DOHH2 (cell line): ENCODE measurements around the gene AURKB.

Source experiments
- EZH2phosphoT487 ChIP-seq: fragments of 200-600 bp; sonication (generic); IDR thresholded peaks from 2 replicates; pipeline ENCODE4 v1.6.1; 2017; ENCODE audit warnings: borderline replicate concordance, mild to moderate bottlenecking, antibody characterized with exemption, low read length, moderate library complexity, mixed read lengths
- TF ChIP-seq, protein P1 (sequence below): fragments of 200-600 bp; sonication (generic); IDR thresholded peaks from one replicate; pipeline ENCODE4 v1.5.1; 2014; ENCODE audit warnings: antibody characterized with exemption, mild to moderate bottlenecking, low read depth, low read length; ENCODE audit not compliant: poor library complexity, severe bottlenecking

DNA sequence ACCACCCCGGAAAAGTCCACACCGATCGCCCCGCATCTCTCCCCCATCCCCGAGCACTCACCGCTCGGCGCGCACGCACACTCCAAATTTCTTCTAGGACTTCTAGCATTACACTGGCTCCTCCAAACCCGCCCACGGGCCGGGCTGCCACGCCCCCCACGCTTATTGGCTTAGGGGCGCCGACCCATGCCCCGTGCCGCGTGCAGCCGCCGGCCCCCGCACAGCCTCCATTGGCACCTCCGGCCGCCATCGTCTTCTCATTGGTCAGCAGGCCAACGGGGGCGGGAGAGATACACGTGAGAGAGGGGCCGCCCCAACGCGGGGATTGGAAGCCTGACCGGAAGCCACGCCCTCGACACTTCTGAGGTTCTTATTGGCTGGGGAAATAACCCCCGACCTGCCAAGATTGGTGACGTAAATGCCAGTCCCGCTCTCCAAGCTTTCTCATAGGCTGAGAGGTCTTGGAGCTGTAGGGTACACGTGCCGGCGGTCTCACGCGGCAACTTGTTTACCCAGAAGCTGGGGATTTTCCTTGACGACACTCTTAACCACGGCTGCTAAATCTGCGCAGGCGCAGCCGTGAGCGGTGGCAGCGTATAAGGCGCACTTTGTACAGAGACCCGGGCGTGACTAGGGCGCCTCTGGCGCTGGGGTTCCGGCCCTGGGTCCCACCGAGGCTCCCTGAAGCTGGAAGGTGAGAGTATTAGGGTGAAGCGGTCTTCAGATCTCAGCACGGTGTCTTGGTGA, 54.0 kb downstream of the AURKB start:
- TF ChIP-seq, protein P1, sequence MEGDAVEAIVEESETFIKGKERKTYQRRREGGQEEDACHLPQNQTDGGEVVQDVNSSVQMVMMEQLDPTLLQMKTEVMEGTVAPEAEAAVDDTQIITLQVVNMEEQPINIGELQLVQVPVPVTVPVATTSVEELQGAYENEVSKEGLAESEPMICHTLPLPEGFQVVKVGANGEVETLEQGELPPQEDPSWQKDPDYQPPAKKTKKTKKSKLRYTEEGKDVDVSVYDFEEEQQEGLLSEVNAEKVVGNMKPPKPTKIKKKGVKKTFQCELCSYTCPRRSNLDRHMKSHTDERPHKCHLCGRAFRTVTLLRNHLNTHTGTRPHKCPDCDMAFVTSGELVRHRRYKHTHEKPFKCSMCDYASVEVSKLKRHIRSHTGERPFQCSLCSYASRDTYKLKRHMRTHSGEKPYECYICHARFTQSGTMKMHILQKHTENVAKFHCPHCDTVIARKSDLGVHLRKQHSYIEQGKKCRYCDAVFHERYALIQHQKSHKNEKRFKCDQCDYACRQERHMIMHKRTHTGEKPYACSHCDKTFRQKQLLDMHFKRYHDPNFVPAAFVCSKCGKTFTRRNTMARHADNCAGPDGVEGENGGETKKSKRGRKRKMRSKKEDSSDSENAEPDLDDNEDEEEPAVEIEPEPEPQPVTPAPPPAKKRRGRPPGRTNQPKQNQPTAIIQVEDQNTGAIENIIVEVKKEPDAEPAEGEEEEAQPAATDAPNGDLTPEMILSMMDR: peak; percentile 31
- TF ChIP-seq EZH2phosphoT487: no peak
